ENCODE measurements around the gene GIPC1.
"Not testable (repeated sequence)": the region's sequence is repeated elsewhere in the genome, so short reads cannot be mapped to it uniquely, and the experiment has no call there.

The GIPC1 gene

GRCh38 chr19:14517840-14518505 lies 22.0 kb upstream of the GIPC1 start, which contains the start of gene DNAJB1:
Gene DNAJB1 (minus strand): TSS chr19:14518397. CDS start chr19:14518349, 48 bp downstream.
- DNase-seq = peak; percentile 86 to 95 (median 91)

- peak; percentile 39 to 50 (median 40) for DNase-seq
Measured at GRCh38 chr19:14517446-14517839, 21.5 kb upstream of the GIPC1 start.

- DNase-seq = peak in 1 of 3 donors; percentile 17
Measured at GRCh38 chr19:14516746-14517438, 21.0 kb upstream of the GIPC1 start.

GRCh38 chr19:14516048-14516534 lies 20.2 kb upstream of the GIPC1 start:
- DNase-seq = no peak

GRCh38 chr19:14515501-14516047 lies 19.6 kb upstream of the GIPC1 start:
- DNase-seq = no peak

- DNase-seq = no peak
Measured at GRCh38 chr19:14514215-14514863, 18.4 kb upstream of the GIPC1 start.

GRCh38 chr19:14512406-14512961 lies 16.6 kb upstream of the GIPC1 start:
- DNase-seq = no peak

- DNase-seq = peak in 1 of 3 donors; percentile 33
Measured at GRCh38 chr19:14511229-14511593, 15.3 kb upstream of the GIPC1 start.

GRCh38 chr19:14510311-14511228 lies 14.6 kb upstream of the GIPC1 start:
- peak; percentile 83 to 98 (median 97) for DNase-seq

GRCh38 chr19:14507704-14508542 lies 12.0 kb upstream of the GIPC1 start:
- peak; percentile 75 to 78 (median 76) for DNase-seq

GRCh38 chr19:14505488-14506239 lies 9.7 kb upstream of the GIPC1 start:
- peak; percentile 68 to 85 (median 77) for DNase-seq

- not testable (repeated sequence) for DNase-seq
Measured at GRCh38 chr19:14504575-14504974, 8.6 kb upstream of the GIPC1 start.

GRCh38 chr19:14503285-14503684 lies 7.4 kb upstream of the GIPC1 start:
- no peak for DNase-seq

- DNase-seq = no peak
Measured at GRCh38 chr19:14502334-14503092, 6.6 kb upstream of the GIPC1 start.

- DNase-seq = no peak
Measured at GRCh38 chr19:14497228-14497921, 1.4 kb upstream of the GIPC1 start.

GRCh38 chr19:14496834-14497227 lies 904 bp upstream of the GIPC1 start:
- no peak for DNase-seq

- DNase-seq = no peak
Measured at GRCh38 chr19:14495672-14496028, 277 bp downstream of the GIPC1 start.

- DNase-seq = no peak
Measured at GRCh38 chr19:14494910-14495671, 836 bp downstream of the GIPC1 start.
